Fibroblast of mammary gland (primary cell): ENCODE measurements around the gene TMEM125.

ENCODE experiments used
- DNase-seq: peaks from one replicate; pipeline ENCODE4 v3.0.0-alpha.2; 2010; ENCODE audit warnings: low read depth
- H3K4me3 ChIP-seq: 2 replicates; pipeline ENCODE4 v1.5.1; 2011; ENCODE audit warnings: low read depth, mild to moderate bottlenecking, low read length, moderate library complexity; ENCODE audit not compliant: control insufficient read depth
- CTCF ChIP-seq: conservative IDR thresholded peaks from 2 replicates; pipeline ENCODE4 v1.5.1; 2011; ENCODE audit warnings: low read depth, low read length, inconsistent platforms; ENCODE audit not compliant: control insufficient read depth, insufficient read depth

The TMEM125 gene

DNA sequence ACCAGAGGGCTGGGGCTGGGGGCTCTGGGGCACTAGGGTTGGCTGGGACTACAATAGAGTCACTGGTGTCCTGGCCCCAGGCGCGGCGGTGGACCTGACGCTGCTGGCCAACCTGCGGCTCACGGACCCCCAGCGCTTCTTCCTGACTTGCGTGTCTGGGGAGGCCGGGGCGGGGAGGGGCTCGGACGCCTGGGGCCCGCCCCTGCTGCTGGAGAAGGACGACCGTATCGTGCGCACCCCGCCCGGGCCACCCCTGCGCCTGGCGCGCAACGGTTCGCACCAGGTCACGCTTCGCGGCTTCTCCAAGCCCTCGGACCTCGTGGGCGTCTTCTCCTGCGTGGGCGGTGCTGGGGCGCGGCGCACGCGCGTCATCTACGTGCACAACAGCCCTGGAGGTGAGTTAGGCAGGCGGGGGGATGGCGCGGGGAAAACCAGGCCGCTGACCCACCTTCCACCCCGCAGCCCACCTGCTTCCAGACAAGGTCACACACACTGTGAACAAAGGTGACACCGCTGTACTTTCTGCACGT is 35.1 kb downstream of the TMEM125 start:
- no peak for TF ChIP-seq CTCF
- H3K4me3 ChIP-seq = no peak overlapping the region
- no peak for DNase-seq

DNA sequence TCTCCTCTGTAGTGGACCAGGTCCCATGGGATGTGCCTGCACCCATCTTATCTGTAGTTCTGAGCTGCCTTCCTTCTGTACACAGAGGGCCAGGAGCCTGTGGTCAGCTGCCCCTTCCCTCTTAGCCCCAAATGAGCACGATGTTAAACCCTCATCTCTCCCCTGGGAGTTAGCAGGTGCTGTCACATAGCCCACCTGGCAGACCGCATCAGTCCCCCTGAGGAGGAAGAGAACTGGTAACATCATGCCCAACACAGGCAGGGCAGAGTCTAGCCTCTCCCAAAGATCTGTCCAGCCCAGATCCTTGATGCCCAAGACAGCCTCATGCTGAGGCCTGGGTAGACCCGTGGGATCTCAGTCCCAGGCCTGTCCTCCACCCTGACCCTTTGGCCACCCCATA is 35.7 kb downstream of the TMEM125 start:
- no peak for DNase-seq
- no peak overlapping the region for H3K4me3 ChIP-seq
- no peak for TF ChIP-seq CTCF

DNA sequence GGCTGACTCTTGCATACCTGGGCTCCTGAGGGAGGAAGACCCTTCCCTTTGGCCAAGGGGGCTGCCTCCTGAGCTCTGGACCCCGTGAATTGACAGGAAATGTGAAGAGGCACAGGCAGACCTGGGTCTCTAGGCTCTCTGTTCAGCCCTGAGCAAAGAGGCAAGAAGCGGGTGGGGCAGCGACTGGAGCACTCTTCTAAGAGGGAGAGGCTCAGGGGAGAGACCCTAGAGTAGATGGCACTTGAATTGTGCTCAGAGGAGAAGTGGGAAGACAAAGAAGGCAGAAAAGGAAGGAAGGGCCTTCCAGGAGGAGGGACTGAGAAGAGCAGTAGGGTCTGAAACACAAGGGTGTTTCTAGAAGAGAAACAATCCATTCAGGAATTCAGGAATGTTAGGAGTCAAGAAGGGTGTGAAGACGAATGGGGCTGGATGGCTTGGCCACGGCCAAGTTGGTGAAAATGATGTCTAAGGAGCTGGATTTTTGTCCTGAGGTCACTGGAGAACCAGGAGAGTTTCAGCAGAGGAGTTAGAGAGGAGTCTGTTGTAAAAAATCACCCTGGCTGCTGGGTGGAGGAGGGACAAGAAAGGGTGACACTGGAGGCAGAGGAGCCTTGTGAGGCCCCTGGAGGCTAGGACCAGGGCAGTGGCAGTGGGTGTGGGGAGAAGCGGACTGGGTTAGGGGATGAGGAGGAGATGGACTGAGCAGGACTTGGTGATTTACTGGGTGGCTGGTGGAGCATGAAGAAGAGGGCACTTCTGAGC is 36.3 kb downstream of the TMEM125 start:
- TF ChIP-seq CTCF = no peak
- no peak overlapping the region for H3K4me3 ChIP-seq
- no peak for DNase-seq

DNA sequence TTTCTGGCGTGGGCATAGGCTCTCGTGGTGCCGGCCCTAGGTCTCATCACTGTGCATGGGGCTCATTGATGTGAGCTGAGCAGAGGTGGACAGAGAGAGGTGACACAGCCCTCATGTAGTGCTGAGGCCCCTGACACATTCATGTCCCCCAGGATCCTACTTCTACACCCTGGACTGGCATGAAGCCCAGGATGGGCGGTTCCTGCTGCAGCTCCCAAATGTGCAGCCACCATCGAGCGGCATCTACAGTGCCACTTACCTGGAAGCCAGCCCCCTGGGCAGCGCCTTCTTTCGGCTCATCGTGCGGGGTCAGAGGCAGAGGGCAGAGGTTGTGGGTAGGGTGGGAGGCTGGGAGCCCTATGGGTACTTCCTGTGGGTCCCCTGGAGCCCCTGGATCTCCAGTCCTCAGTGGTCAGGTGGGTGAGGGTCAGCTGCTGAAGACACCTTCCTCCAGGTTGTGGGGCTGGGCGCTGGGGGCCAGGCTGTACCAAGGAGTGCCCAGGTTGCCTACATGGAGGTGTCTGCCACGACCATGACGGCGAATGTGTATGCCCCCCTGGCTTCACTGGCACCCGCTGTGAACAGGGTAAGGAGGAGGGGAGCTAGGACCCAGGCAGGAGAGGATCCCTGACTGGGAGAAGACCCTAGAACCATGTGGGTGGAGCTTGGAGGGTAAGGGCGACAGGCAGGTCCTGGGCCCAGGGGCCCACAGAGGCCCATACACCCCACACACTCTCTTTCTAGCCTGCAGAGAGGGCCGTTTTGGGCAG is 37.1 kb downstream of the TMEM125 start:
- H3K4me3 ChIP-seq = no peak overlapping the region
- no peak for TF ChIP-seq CTCF
- no peak for DNase-seq

- no peak overlapping the region for H3K4me3 ChIP-seq
- TF ChIP-seq CTCF = no peak
Observed at GRCh38 chr1:43307458-43308158, 37.8 kb downstream of the TMEM125 start.

GRCh38 chr1:43308635-43309404 is 39.0 kb downstream of the TMEM125 start:
- DNase-seq = no peak
- no peak overlapping the region for H3K4me3 ChIP-seq
- no peak for TF ChIP-seq CTCF

More at GRCh38 chr1:43307458-43308158, 37.8 kb downstream of the TMEM125 start:
- DNase-seq = no peak
